ENCODE data around the gene CHRDL1. TPM values are rescaled to one million over a fixed set of nuclear protein-coding genes. Genes with fewer than 3 reads are reported as not detected.

Gene CHRDL1
- total and polyA plus RNA-seq, 2 donors (not counting 3 experiments of a cell fraction or from before 2014, with no cell fraction given), result not detected

DNA sequence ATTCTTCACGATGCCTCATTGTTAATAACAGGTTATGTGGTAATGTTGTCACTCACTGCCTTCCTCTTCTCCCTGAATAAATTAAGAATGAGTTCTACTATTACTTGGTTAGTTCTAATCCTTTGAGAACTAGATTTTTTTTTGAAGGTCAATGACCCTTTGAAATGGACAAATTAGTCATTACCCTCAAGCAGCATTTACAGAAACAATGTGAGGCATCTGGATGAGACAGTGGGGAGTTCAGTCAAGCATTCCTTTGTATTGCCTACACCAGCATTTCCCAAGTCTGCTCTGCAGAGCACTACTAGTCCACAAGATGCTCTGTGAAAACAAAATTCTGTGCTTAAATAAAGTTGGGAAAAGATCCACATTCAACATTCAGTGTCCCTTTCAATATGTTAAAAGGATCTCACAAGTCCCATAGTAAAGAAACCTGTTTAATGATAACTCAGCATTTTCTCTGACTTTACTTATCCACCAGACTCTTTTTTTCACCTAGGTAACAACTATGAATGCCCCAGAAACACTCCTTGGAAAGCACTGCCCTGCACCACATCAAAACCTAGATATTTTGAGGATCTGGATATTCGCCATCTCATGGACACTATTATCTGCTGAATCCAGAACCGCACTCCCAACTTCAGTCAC lies 60.6 kb downstream of the CHRDL1 start:
- intact Hi-C loops (cut with micrococcal nuclease) (no loop called here), dilution Hi-C loops (cut with MboI; ENCODE audit: extremely low pct_ligation_motif_present, low sequenced_read_pairs) (no loop called here)
- no peak overlapping the region for H2AFZ ChIP-seq (ENCODE audit: low read depth, low read length)
- no peaks in the 10 kb centered on the region for H3K9me3 ChIP-seq (replicated peaks; ENCODE audit: control insufficient read depth, insufficient read depth, low read length)
- H3K27ac ChIP-seq (ENCODE audit: insufficient read depth, low read depth, low read length), result no peak overlapping the region
- no peaks in the 10 kb centered on the region for H3K4me1 ChIP-seq (ENCODE audit: control insufficient read depth, extremely low read depth, insufficient read depth, low read length)
- no peak for TF ChIP-seq MAX (IDR thresholded peaks at IDR 0.05; ENCODE audit: insufficient read depth, insufficient read length)
- TF ChIP-seq FOS (IDR thresholded peaks at IDR 0.05; ENCODE audit: borderline replicate concordance, insufficient read depth, low read length), result no peak
- TF ChIP-seq GATA2 (IDR thresholded peaks at IDR 0.05; ENCODE audit: insufficient read depth, insufficient read length, low read depth, low read length), result no peak
- TF ChIP-seq POLR2AphosphoS5 (IDR thresholded peaks at IDR 0.05; ENCODE audit: insufficient read depth, low read depth, low read length), result no peak
- TF ChIP-seq EZH2 (IDR thresholded peaks at IDR 0.05; ENCODE audit: borderline replicate concordance, low read depth, low read length, severe bottlenecking), result no peak
- no peak for TF ChIP-seq MYC (IDR thresholded peaks at IDR 0.05; ENCODE audit: low read depth, low read length)
- no peak for TF ChIP-seq POLR2A (IDR thresholded peaks at IDR 0.05; ENCODE audit: low read depth, low read length)
- TF ChIP-seq JUN (IDR thresholded peaks at IDR 0.05; ENCODE audit: borderline replicate concordance, insufficient read depth, insufficient read length, low read depth), result no peak
- TF ChIP-seq CTCF (IDR thresholded peaks at IDR 0.05; ENCODE audit: extremely low read depth in 1 of 2, insufficient read depth in 1 of 2, low read depth in 1 of 2, low read length in 2 of 2), result no peak
- no peak overlapping the region for H3K9ac ChIP-seq (replicated peaks; ENCODE audit: extremely low read depth, insufficient read depth, low read length)
- H3K27me3 ChIP-seq (ENCODE audit: control insufficient read depth in 2 of 2, insufficient read depth in 2 of 2, low read length in 2 of 2), result no peaks in the 10 kb centered on the region
- DNase-seq (ENCODE audit: low read depth, low spot score), result no peak
- H4K20me1 ChIP-seq (replicated peaks; ENCODE audit: control insufficient read depth, extremely low read depth, insufficient read depth, low read length), result no peaks in the 10 kb centered on the region
- no peak overlapping the region for H3K4me2 ChIP-seq (ENCODE audit: insufficient read depth, low read length)
- no TSS peak for BruUV-seq (replicated peaks)
- no peak overlapping the region for H3K4me3 ChIP-seq (replicated peaks in 1 of 3; ENCODE audit: insufficient read depth in 1 of 3, low read depth in 1 of 3, low read length in 3 of 3)
- no peaks in the 10 kb centered on the region for H3K36me3 ChIP-seq (ENCODE audit: control insufficient read depth in 2 of 2, extremely low read depth in 1 of 2, insufficient read depth in 2 of 2, low read length in 2 of 2)
- CTCF ChIA-PET, result no interaction called here
- FAIRE-seq, result no peak
- no peaks in the 10 kb centered on the region for H3K79me2 ChIP-seq (ENCODE audit: control insufficient read depth, insufficient read depth, low read length)
- no peaks in the 10 kb centered on the region for H3K9me1 ChIP-seq (replicated peaks; ENCODE audit: control insufficient read depth, extremely low read depth, insufficient read depth, low read length)
- POLR2A ChIA-PET, result no interaction called here

All from endothelial cell of umbilical vein (primary cell).